ENCODE data around the gene TBXA2R.

Gene TBXA2R

DNA sequence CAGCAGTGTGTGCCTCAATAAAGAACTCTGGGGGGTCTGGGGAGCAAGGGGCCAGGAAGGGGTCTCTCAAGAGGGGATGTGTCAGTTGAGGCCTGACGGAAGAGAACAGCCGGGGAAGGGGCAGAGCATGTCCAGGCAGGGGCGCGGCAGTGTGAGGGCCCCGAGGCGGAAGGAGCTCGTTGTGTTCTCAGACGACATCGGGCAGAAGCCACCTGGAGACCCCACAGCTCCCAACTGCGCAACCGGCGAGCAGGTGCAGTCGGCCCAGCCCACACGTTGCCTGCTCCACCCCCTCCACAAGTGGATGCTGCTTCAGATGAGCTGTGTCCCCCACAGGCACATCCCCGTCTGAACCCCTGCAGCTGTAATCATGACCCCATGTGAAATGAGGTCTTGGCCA is 15.0 kb upstream of the TBXA2R start:
- Histone ChIP-seq H3K4me2 (no peak overlapping the region), H4K20me1 (peaks cover 84% of the 10 kb centered on the region), H3K4me1 (peaks cover 52% of the 10 kb centered on the region), H3K36me3 (peaks cover 53% of the 10 kb centered on the region), H3K27ac (no peak overlapping the region), H3K9me3 (no peaks in the 10 kb centered on the region), H3K9ac (no peak overlapping the region), H3K4me3 (no peak overlapping the region), H3K27me3 (no peaks in the 10 kb centered on the region)
- no peak for TF ChIP-seq Cebpa-rat (IDR thresholded peaks at IDR 0.05)

DNA sequence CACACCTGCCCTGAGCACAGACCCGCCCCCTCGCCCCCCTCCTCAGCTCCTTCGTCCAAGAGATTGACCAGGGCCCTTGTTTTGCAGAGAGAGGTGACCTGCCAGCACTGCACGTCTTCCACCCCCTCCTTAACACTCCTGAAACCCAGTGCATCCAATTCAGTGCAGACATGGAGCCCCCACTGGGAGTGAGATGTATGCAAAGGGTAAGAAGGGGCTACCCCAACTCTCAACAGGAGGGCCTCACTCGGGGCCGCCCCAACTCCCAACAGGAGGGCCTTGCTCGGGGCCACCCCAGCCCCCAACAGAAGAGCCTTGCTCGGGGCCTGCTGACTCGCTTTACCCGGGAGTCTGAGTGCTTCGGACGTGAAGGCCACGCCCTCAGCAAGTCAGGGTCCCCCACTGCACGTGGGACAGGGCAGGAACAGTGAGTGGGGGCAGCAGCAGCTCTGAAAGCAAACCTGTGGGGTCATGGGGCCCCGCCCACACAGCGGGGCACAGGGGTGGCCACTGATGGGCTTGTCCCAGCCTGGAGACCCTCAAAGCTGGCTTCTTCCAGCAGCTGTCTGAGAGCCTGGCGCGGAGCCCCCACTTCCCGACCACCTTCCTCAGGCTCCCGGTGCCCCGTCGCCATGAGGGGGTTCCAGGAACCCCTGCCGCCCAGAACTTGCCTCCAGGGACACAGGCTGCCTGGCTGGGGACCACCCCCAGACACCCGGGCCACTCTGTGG is 14.3 kb upstream of the TBXA2R start:
- Histone ChIP-seq H3K4me1 (peaks cover 55% of the 10 kb centered on the region), H3K4me2 (no peak overlapping the region), H3K4me3 (no peak overlapping the region), H4K20me1 (peaks cover 79% of the 10 kb centered on the region), H3K27me3 (no peaks in the 10 kb centered on the region), H3K36me3 (peaks cover 54% of the 10 kb centered on the region), H3K9ac (no peak overlapping the region), H3K9me3 (no peaks in the 10 kb centered on the region), H3K27ac (no peak overlapping the region)
- TF ChIP-seq Cebpa-rat (IDR thresholded peaks at IDR 0.05): no peak

DNA sequence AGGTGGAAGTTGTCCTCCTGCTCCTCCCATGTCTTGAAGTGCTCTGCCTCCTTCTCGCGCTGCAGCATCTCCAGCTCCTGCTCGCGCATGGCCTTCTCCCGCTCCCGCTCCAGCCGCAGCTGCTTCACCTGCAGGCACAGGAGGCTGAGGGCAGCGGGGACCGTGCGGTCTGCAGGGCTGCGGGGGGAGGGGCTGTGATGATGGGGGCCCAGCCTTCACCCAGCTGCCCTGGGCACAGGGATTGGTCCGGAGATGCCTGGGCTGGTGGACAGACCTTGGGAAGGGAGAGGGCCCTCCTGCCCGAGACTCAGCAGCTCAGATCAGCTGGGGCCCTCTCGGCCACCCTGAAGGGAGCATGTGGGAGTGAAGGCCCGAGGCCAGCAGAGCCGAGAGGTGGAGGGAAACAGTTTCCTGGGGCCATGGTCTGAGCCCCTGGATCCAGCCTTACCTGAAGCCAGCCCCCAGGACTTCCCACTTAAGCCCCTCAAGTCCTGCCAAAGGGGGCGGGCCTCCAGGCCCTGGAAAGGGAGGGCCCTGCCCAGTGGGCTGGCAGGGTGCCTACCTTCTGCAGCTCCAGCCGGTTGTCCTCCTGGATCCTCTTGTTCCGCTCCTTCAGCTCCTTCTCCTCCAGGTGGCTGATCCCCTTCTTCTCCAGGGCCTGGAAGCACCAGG is 13.6 kb upstream of the TBXA2R start:
- Histone ChIP-seq H3K27ac (no peak overlapping the region), H3K9ac (no peak overlapping the region), H3K4me2 (no peak overlapping the region), H3K9me3 (no peaks in the 10 kb centered on the region), H4K20me1 (peaks cover 72% of the 10 kb centered on the region), H3K4me3 (no peak overlapping the region), H3K4me1 (peaks cover 48% of the 10 kb centered on the region), H3K36me3 (peaks cover 61% of the 10 kb centered on the region), H3K27me3 (no peaks in the 10 kb centered on the region)
- no peak for TF ChIP-seq Cebpa-rat (IDR thresholded peaks at IDR 0.05)

DNA sequence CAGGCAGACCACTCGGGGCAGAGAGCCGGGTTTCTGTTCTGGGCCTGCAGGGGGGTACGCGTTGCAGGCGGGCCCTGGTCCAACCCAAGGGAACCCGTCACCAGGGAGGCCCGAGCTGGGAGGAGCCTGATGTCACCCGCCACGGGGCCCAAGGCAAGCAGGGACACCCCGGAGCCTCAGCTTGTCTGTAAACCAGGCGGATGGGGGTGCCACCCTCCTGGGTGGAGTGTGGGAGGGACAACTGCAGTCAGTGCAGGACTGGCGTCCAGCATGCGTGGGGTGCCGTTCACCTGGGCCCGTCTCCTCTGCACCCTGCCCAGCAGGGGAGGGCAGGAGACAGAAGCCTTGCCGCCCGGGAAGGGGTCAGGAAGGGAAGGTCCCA is 12.9 kb upstream of the TBXA2R start:
- H3K9ac ChIP-seq: no peak overlapping the region
- H3K4me2 ChIP-seq: no peak overlapping the region
- H3K27me3 ChIP-seq: no peaks in the 10 kb centered on the region
- no peak for TF ChIP-seq Cebpa-rat (IDR thresholded peaks at IDR 0.05)
- peaks cover 65% of the 10 kb centered on the region for H4K20me1 ChIP-seq
- H3K27ac ChIP-seq: no peak overlapping the region
- no peaks in the 10 kb centered on the region for H3K9me3 ChIP-seq
- H3K4me3 ChIP-seq: no peak overlapping the region
- peaks cover 41% of the 10 kb centered on the region for H3K4me1 ChIP-seq
- H3K36me3 ChIP-seq: peaks cover 67% of the 10 kb centered on the region

DNA sequence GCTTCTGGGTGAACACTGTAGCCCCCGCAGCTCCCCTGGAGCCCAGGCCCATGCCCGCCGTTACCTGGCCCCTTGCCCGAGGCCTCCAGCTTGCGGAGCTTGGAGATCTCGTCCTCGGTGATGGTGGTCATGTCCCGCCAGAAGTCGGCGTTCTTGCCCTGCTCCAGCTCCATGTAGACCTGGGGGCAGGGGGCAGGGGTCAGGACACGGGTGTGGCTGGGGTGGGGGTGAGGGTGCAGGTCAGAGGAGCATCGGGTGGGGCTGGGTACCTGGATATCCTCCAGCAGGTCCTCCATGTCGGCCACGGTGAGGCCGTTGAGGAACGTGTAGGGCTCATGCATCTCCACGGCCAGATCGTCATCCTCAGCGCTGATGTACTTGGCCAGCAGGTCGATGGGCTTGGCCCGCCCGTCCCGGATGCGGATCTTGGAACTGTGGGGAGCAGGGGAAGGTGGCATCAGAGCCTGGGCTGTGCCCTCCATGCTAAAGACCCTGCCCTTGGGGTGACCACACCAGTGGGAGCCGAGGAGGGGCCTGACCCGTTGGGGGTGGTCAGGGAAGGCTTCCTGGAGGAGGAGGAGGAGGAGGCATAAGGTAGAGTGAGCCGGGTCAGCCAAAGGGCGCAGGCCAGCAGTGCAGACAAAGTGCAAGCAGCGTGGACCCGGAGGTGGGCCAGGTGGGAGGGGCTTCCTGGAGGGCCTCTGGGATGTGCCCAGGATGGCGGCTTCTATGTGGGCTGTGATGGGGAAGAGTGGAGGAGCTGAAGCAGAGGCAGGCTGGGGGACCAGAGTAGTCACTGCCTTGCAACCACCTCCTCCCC is 12.3 kb upstream of the TBXA2R start:
- Histone ChIP-seq H3K9me3 (no peaks in the 10 kb centered on the region), H3K4me1 (peaks cover 36% of the 10 kb centered on the region), H3K27ac (no peak overlapping the region), H3K9ac (no peak overlapping the region; the same call in 1 of the 2 replicates), H3K4me3 (no peak overlapping the region), H3K36me3 (peaks cover 69% of the 10 kb centered on the region), H4K20me1 (peaks cover 59% of the 10 kb centered on the region), H3K27me3 (no peaks in the 10 kb centered on the region), H3K4me2 (peak overlapping the region; percentile 97)
- no peak for TF ChIP-seq Cebpa-rat (IDR thresholded peaks at IDR 0.05)

DNA sequence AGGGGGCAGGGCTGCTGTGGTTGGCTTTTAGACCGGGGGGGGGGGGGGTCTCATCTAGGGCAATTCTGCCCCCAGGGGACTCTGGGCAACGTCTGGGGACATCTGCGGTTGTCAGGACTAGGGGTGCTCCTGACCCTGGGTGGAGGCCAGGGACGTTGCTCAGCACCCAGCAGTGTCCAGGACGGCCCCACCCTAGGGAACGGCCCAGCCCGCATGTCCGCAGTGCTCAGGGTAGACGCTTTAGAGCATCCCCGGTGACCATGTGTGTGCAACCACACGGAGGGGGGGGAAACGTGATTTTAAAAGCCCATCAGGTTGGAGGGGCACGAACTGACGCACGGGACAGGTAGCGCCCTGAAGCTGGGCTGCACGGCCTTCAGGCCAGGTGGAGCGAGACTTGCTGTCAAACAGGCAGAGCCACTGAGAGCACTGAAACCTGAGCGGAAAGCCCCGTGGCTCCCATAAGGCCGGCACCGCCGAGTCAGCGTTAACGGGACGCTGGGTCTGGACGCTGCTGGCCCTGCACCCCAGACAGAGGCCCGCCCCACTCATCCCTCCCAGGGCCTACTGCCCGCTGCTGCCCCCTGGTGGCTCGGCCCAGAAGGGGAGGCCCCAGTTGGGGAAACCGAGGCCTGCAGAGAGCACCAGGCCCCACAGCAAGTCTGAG is 11.6 kb upstream of the TBXA2R start:
- peak overlapping the region; percentile 54; the same call in 1 of the 2 replicates for H3K9ac ChIP-seq
- TF ChIP-seq Cebpa-rat (IDR thresholded peaks at IDR 0.05): no peak

DNA sequence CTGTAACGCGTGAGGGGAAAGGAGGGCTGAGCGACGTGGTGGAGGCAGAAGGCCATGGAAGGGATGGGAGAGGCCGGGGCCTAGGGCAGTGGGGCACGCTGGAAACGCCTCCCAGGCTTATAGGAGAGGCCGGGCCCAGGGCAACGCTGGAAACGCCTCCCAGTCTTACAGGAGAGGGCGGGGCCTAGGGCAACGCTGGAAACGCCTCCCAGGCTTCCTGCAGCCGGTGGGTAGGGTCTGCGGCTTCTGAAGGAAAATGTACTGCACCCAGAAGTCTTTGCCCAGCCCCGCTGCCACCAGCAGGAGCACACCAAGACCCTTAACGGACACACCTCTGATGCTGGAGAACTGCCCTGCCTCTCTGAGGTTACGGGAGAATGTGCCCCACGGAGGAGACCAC is 10.8 kb upstream of the TBXA2R start:
- Histone ChIP-seq H4K20me1 (peaks cover 46% of the 10 kb centered on the region), H3K9me3 (no peaks in the 10 kb centered on the region), H3K4me2 (peak overlapping the region; percentile 97), H3K36me3 (peaks cover 69% of the 10 kb centered on the region), H3K4me1 (peaks cover 43% of the 10 kb centered on the region), H3K4me3 (peak overlapping the region; percentile 55), H3K27ac (peak overlapping the region; percentile 20; the same call in 1 of the 2 replicates), H3K27me3 (no peaks in the 10 kb centered on the region), H3K9ac (peak overlapping the region; percentile 54)
- no peak for TF ChIP-seq Cebpa-rat (IDR thresholded peaks at IDR 0.05)

More for the DNA sequence above, 11.6 kb upstream of the TBXA2R start:
- H3K9me3 ChIP-seq: no peaks in the 10 kb centered on the region
- peaks cover 52% of the 10 kb centered on the region for H4K20me1 ChIP-seq
- no peaks in the 10 kb centered on the region for H3K27me3 ChIP-seq
- peaks cover 43% of the 10 kb centered on the region for H3K4me1 ChIP-seq
- H3K36me3 ChIP-seq: peaks cover 69% of the 10 kb centered on the region
- peak overlapping the region; percentile 97 for H3K4me2 ChIP-seq
- H3K27ac ChIP-seq: peak overlapping the region; percentile 20; the same call in 1 of the 2 replicates
- H3K4me3 ChIP-seq: peak overlapping the region; percentile 55

DNA sequence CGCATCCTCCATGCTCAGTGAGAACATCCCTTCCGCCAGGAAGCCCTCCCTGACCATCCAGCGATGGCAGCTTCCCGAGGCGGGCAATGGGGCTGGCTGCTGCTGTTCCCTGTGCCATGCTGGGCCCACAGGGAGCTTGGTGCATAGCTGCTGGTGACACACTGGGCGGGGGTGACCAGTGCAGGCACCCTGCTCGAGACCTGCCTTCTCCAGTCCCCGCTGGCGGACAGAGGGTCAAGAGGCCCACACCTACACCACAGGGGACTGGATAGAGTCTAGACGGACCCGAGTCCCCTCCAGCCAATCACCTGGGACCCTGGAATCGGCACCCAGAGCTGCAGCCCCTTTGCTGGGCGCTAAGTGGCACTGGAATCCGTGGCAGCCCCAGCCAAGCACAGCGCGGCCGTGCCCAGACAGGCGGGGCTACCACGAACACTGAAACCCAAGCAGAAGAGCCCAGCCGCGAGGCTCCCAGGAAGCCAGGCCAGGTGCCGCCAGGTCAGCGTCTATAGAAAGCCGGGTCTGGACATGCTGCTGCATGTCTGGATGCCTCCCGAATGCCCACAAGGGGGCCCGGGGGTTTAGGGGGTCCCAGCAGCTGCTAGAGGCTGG is 9.0 kb upstream of the TBXA2R start:
- no peak for TF ChIP-seq Cebpa-rat (IDR thresholded peaks at IDR 0.05)
- Histone ChIP-seq H3K4me1 (peaks cover 53% of the 10 kb centered on the region), H4K20me1 (peaks cover 39% of the 10 kb centered on the region), H3K36me3 (peaks cover 69% of the 10 kb centered on the region), H3K27ac (no peak overlapping the region), H3K9ac (no peak overlapping the region), H3K9me3 (no peaks in the 10 kb centered on the region), H3K27me3 (no peaks in the 10 kb centered on the region), H3K4me3 (no peak overlapping the region), H3K4me2 (no peak overlapping the region)

DNA sequence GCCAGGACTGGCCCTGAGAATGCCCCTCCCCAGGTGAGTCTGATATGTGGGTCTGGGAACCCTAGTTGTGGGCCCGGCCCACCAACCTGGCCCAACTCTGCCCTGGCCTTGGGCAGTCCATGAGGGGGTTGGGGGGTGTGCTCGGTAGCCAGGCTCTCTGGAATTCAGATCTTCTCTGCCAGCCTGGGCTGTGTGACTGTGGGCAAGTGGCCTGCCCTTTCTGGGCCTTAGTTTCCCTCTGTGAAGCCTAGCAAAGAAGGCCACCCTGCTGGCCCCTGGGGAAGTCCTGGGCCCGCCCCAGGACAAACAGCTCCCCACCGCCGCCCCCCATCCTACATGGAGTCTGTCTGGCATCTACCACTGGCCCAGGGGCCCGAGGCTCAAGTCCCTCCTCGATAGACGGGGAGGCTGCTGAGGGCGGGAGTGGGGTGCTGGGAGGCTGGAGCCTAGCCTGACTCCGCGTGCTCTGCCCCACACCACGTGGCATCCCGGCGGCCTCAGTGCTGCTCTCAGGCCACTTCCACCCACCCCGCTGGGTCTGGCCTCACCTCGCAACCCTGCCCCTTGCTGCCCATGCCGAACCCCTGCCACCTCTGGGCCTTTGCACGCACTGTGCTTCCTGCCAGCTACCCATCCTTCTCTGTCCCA is 8.3 kb upstream of the TBXA2R start:
- H4K20me1 ChIP-seq: peaks cover 37% of the 10 kb centered on the region
- no peak for TF ChIP-seq Cebpa-rat (IDR thresholded peaks at IDR 0.05)
- no peaks in the 10 kb centered on the region for H3K9me3 ChIP-seq
- H3K27me3 ChIP-seq: no peaks in the 10 kb centered on the region
- H3K4me2 ChIP-seq: no peak overlapping the region
- H3K4me1 ChIP-seq: peaks cover 59% of the 10 kb centered on the region
- H3K9ac ChIP-seq: no peak overlapping the region
- H3K36me3 ChIP-seq: peaks cover 63% of the 10 kb centered on the region
- H3K4me3 ChIP-seq: no peak overlapping the region
- H3K27ac ChIP-seq: no peak overlapping the region

Data from BLaER1 (cell line).